Measurements from ENCODE around the gene YPEL1. TPM values are rescaled to one million over a fixed set of nuclear protein-coding genes. Genes with fewer than 3 reads are reported as not detected.

The YPEL1 gene
- total and polyA plus RNA-seq, 12 donors = 1.5 to 14.6 (median 7.6) TPM

GRCh38 chr22:21697021-21697771, 38.4 kb downstream of the YPEL1 start:
- intact Hi-C loops (cut with DNase I) = no loop called here

GRCh38 chr22:21696115-21696514, 39.5 kb downstream of the YPEL1 start:
- Histone ChIP-seq H3K4me1 (peaks cover 7 to 33% (median 24%) of the 10 kb centered on the region in 9 donors), H3K27ac (peak overlapping the region in 4 of 10 donors; percentile 4 to 80 (median 50)), H3K36me3 (peaks cover 0 to 83% (median 36%) of the 10 kb centered on the region in 9 donors), H3K27me3 (no peaks in the 10 kb centered on the region), H3K4me3 (no peak overlapping the region), H3K9me3 (no peaks in the 10 kb centered on the region)
- ATAC-seq (no peak), DNase-seq (no peak)
- TF ChIP-seq CTCF (IDR thresholded peaks at IDR 0.05) = no peak
- WGBS, 2 donors = 89 to 97% methylated on average over 6 of the region's 6 CpGs
- intact Hi-C loops (cut with DNase I) = no loop called here

More at GRCh38 chr22:21697021-21697771, 38.4 kb downstream of the YPEL1 start:
- Histone ChIP-seq H3K27me3 (no peaks in the 10 kb centered on the region), H3K27ac (peak overlapping the region in 9 of 10 donors; percentile 34 to 83 (median 73)), H3K9me3 (no peaks in the 10 kb centered on the region), H3K36me3 (peaks cover 0 to 79% (median 30%) of the 10 kb centered on the region in 9 donors), H3K4me1 (peaks cover 7 to 33% (median 24%) of the 10 kb centered on the region in 9 donors), H3K4me3 (no peak overlapping the region)
- ATAC-seq (peak; percentile 2 to 55 (median 44)), DNase-seq (no peak)
- no peak for TF ChIP-seq CTCF (IDR thresholded peaks at IDR 0.05)
- 80 to 88% methylated on average over 16 of the region's 16 CpGs for WGBS, 2 donors

- Histone ChIP-seq H3K4me1 (peaks cover 7 to 33% (median 24%) of the 10 kb centered on the region in 9 donors), H3K27me3 (no peaks in the 10 kb centered on the region), H3K9me3 (no peaks in the 10 kb centered on the region), H3K27ac (peak overlapping the region in 1 of 10 donors; percentile 26), H3K4me3 (no peak overlapping the region), H3K36me3 (peaks cover 0 to 81% (median 35%) of the 10 kb centered on the region in 9 donors)
- no peak for DNase-seq
- intact Hi-C loops (cut with DNase I) = no loop called here
- no peak for TF ChIP-seq CTCF (IDR thresholded peaks at IDR 0.05)
- peak in 2 of 8 donors; percentile 3 to 8 for ATAC-seq
- WGBS, 2 donors = 86 to 94% methylated on average over 6 of the region's 6 CpGs
These were observed 40.0 kb downstream of the YPEL1 start for GRCh38 chr22:21695430-21696085.

GRCh38 chr22:21694795-21695429, 40.7 kb downstream of the YPEL1 start:
- TF ChIP-seq CTCF (IDR thresholded peaks at IDR 0.05) = no peak
- peaks cover 7 to 31% (median 22%) of the 10 kb centered on the region in 9 donors for H3K4me1 ChIP-seq
- H3K4me3 ChIP-seq = no peak overlapping the region
- no peaks in the 10 kb centered on the region for H3K27me3 ChIP-seq
- 86 to 87% methylated on average over 20 of the region's 20 CpGs for WGBS, 2 donors
- peaks cover 0 to 82% (median 35%) of the 10 kb centered on the region in 9 donors for H3K36me3 ChIP-seq
- peak overlapping the region in 1 of 10 donors; percentile 26 for H3K27ac ChIP-seq
- no peaks in the 10 kb centered on the region for H3K9me3 ChIP-seq
- ATAC-seq (peak in 1 of 8 donors; percentile 7), DNase-seq (no peak)
- intact Hi-C loops (cut with DNase I) = no loop called here

All from heart right ventricle (tissue), 16 donors.